Caco-2 (cell line): ENCODE results near the gene UNC50. TPM values are rescaled to one million over a fixed set of nuclear protein-coding genes. Genes with fewer than 3 reads are reported as not detected.

Experiments
- BruUV-seq: library from RNA; stranded (reverse); fragments of 400-500 nt; replicated peaks from 2 replicates; lab custom pipeline; 2021; lab: Mats Ljungman, UMichigan
- CTCF ChIA-PET: fragments of 300-600 bp; sonication (Branson Sonifier 250); formaldehyde crosslinking; loops from one replicate; lab custom pipeline; 2022; ENCODE audit warnings: antibody characterized with exemption; lab: Charles Lee
- POLR2A ChIA-PET: fragments of 300-600 bp; sonication (Branson Sonifier 250); formaldehyde crosslinking; loops from one replicate; lab custom pipeline; 2022; ENCODE audit warnings: antibody characterized with exemption; lab: Charles Lee
- DNase-seq, 2 experiments: peaks; one replicate each; pipeline versions ENCODE4 v3.0.0 to v3.0.0-alpha.2; 2020 to 2022
- H3K27me3 ChIP-seq: replicated peaks from 2 replicates; pipeline ENCODE4 v1.6.0; 2011; ENCODE audit warnings: low read length; ENCODE audit not compliant: control insufficient read depth, insufficient read depth
- H3K36me3 ChIP-seq: 2 replicates; pipeline ENCODE4 v1.5.1; 2011; ENCODE audit warnings: low read length; ENCODE audit not compliant: control insufficient read depth, insufficient read depth
- H3K4me1 ChIP-seq: fragments of 250-450 bp; sonication (Bioruptor Pico); 2 replicates; pipeline ENCODE4 v1.5.1; 2020; ENCODE audit warnings: mild to moderate bottlenecking
- H3K4me3 ChIP-seq: 2 replicates; pipeline ENCODE4 v1.5.1; 2011; ENCODE audit warnings: low read depth, mild to moderate bottlenecking, control low read depth, low read length
- H3K9me3 ChIP-seq: fragments of 250-450 bp; sonication (Bioruptor Pico); 2 replicates; pipeline ENCODE4 v1.5.1; 2020; ENCODE audit warnings: mild to moderate bottlenecking, moderate library complexity
- H3K27ac Mint-ChIP-seq: one replicate; pipeline ENCODE4 v1.8.0; 2022; ENCODE audit warnings: mixed read lengths; ENCODE audit not compliant: unreplicated experiment
- H3K27me3 Mint-ChIP-seq: one replicate; pipeline ENCODE4 v1.8.0; 2022; ENCODE audit warnings: mixed read lengths; ENCODE audit not compliant: insufficient read depth, unreplicated experiment
- H3K36me3 Mint-ChIP-seq: one replicate; pipeline ENCODE4 v1.8.0; 2022; ENCODE audit warnings: mild to moderate bottlenecking, mixed read lengths; ENCODE audit not compliant: insufficient read depth, unreplicated experiment
- H3K4me1 Mint-ChIP-seq: one replicate; pipeline ENCODE4 v1.8.0; 2022; ENCODE audit warnings: low read depth, mixed read lengths; ENCODE audit not compliant: unreplicated experiment
- H3K4me3 Mint-ChIP-seq: one replicate; pipeline ENCODE4 v1.8.0; 2022; ENCODE audit warnings: mild to moderate bottlenecking, moderate library complexity, mixed read lengths; ENCODE audit not compliant: unreplicated experiment
- H3K9me3 Mint-ChIP-seq: one replicate; pipeline ENCODE4 v1.8.0; 2022; ENCODE audit warnings: mixed read lengths; ENCODE audit not compliant: unreplicated experiment
- intact Hi-C: fragments of 100-400 bp; cut with micrococcal nuclease; formaldehyde crosslinking; loops from one replicate; pipeline ENCODE4 v1.10.0; 2022; ENCODE audit not compliant: unreplicated experiment
- total RNA-seq: library from RNA; stranded (reverse); gene quantifications from 2 replicates; pipeline ENCODE4 v1.2.3, GENCODE V29; 2022
- TF ChIP-seq, protein P1 (sequence below), 2 experiments: fragments of 200-600 bp in 1 of 2; IDR thresholded peaks; 1 replicate in 1 of 2; 2 replicates in 1 of 2; pipeline versions ENCODE4 v1.5.1 to v1.8.0; 2011 to 2022; ENCODE audit warnings: antibody characterized with exemption in 1 of 2, control low read depth in 1 of 2, inconsistent platforms in 1 of 2, low read depth in 1 of 2, low read length in 1 of 2, mild to moderate bottlenecking in 1 of 2, moderate library complexity in 1 of 2; ENCODE audit not compliant: insufficient read depth in 1 of 2, severe bottlenecking in 1 of 2, unreplicated experiment in 1 of 2

The UNC50 gene
- total RNA-seq, 1 experiment from 2014 or later, result 40.0 TPM

- DNase-seq, result no peak
- BruUV-seq, result no TSS peak
- H3K36me3 Mint-ChIP-seq, result peaks cover 11% of the 10 kb centered on the region
- Histone ChIP-seq H3K27me3 (no peaks in the 10 kb centered on the region), H3K36me3 (no peaks in the 10 kb centered on the region; the same call in 1 of the 2 replicates), H3K4me3 (no peak overlapping the region), H3K9me3 (no peaks in the 10 kb centered on the region), H3K4me1 (no peaks in the 10 kb centered on the region)
- intact Hi-C loops, result no loop called here
- no peaks in the 10 kb centered on the region for H3K4me1 Mint-ChIP-seq
- H3K27ac Mint-ChIP-seq, result no peak overlapping the region
- TF ChIP-seq, protein P1, sequence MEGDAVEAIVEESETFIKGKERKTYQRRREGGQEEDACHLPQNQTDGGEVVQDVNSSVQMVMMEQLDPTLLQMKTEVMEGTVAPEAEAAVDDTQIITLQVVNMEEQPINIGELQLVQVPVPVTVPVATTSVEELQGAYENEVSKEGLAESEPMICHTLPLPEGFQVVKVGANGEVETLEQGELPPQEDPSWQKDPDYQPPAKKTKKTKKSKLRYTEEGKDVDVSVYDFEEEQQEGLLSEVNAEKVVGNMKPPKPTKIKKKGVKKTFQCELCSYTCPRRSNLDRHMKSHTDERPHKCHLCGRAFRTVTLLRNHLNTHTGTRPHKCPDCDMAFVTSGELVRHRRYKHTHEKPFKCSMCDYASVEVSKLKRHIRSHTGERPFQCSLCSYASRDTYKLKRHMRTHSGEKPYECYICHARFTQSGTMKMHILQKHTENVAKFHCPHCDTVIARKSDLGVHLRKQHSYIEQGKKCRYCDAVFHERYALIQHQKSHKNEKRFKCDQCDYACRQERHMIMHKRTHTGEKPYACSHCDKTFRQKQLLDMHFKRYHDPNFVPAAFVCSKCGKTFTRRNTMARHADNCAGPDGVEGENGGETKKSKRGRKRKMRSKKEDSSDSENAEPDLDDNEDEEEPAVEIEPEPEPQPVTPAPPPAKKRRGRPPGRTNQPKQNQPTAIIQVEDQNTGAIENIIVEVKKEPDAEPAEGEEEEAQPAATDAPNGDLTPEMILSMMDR (IDR thresholded peaks at IDR 0.05; ENCODE audit: insufficient read depth in 1 of 2, low read depth in 1 of 2, low read length in 1 of 2, severe bottlenecking in 1 of 2, unreplicated experiment in 1 of 2), result no peak
- H3K9me3 Mint-ChIP-seq, result no peaks in the 10 kb centered on the region
- ChIA-PET POLR2A (no interaction called here), CTCF (interaction anchor here (0.6 kb wide), 1 partner anchor 137 kb away, joined by 3 read pairs; no protein-coding TSS in a partner anchor)
- no peaks in the 10 kb centered on the region for H3K27me3 Mint-ChIP-seq
- no peak overlapping the region for H3K4me3 Mint-ChIP-seq
Observed at GRCh38 chr2:98565286-98565860, 43.0 kb upstream of the UNC50 start.

DNA sequence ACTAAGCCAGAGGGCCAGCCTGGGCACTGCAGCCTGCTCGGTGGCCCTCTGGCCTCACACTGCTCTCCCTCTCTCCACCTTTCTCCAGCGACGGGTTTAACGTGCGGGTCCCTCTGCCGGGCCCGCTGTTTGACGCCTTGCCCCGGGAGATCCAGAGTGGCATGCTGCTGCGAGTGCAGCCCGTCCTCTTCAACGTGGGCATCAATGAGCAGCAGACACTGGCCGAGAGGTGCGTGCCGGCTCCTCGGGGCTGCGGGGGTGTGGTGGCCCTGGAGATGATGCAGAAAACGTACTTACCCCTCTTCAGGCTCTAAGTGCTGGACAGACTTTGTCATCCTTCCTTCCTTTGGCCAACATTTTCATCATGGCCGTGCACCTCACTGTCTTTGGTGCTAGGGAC lies 42.4 kb upstream of the UNC50 start:
- Mint-ChIP-seq H3K36me3 (peaks cover 9% of the 10 kb centered on the region), H3K4me1 (no peaks in the 10 kb centered on the region)
- no peaks in the 10 kb centered on the region; the same call in 1 of the 2 replicates for H3K36me3 ChIP-seq

GRCh38 chr2:98568161-98568956 lies 40.0 kb upstream of the UNC50 start:
- Histone ChIP-seq H3K9me3 (no peaks in the 10 kb centered on the region), H3K4me1 (no peaks in the 10 kb centered on the region), H3K36me3 (no peaks in the 10 kb centered on the region; the same call in 1 of the 2 replicates), H3K4me3 (no peak overlapping the region), H3K27me3 (no peaks in the 10 kb centered on the region)
- Mint-ChIP-seq H3K4me3 (no peak overlapping the region), H3K27me3 (no peaks in the 10 kb centered on the region), H3K9me3 (no peaks in the 10 kb centered on the region), H3K36me3 (peaks cover 13% of the 10 kb centered on the region), H3K4me1 (no peaks in the 10 kb centered on the region), H3K27ac (no peak overlapping the region)
- BruUV-seq, result no TSS peak
- DNase-seq, result no peak
- TF ChIP-seq, protein P1 (IDR thresholded peaks at IDR 0.05; ENCODE audit: insufficient read depth in 1 of 2, low read depth in 1 of 2, low read length in 1 of 2, severe bottlenecking in 1 of 2, unreplicated experiment in 1 of 2), result no peak
- ChIA-PET POLR2A (no interaction called here), CTCF (interaction anchor here (0.5 to 1.4 kb wide), 3 partner anchors 11 to 498 kb away, joined by 3 to 6 read pairs (median 4); no protein-coding TSS in a partner anchor)
- intact Hi-C loops, result no loop called here

More for the DNA sequence above, 42.4 kb upstream of the UNC50 start:
- DNase-seq, result no peak
- Histone ChIP-seq H3K9me3 (no peaks in the 10 kb centered on the region), H3K27me3 (no peaks in the 10 kb centered on the region), H3K4me3 (no peak overlapping the region), H3K4me1 (no peaks in the 10 kb centered on the region)
- Mint-ChIP-seq H3K4me3 (no peak overlapping the region), H3K9me3 (no peaks in the 10 kb centered on the region), H3K27me3 (no peaks in the 10 kb centered on the region), H3K27ac (no peak overlapping the region)
- BruUV-seq, result no TSS peak
- CTCF ChIA-PET, result no interaction called here
- POLR2A ChIA-PET, result no interaction called here
- TF ChIP-seq, protein P1 (IDR thresholded peaks at IDR 0.05; ENCODE audit: insufficient read depth in 1 of 2, low read depth in 1 of 2, low read length in 1 of 2, severe bottlenecking in 1 of 2, unreplicated experiment in 1 of 2), result no peak
- intact Hi-C loops, result no loop called here
